H1 (cell line): ENCODE data around the gene DOK7. TPM values are rescaled to one million over a fixed set of nuclear protein-coding genes. Genes with fewer than 3 reads are reported as not detected.

Source experiments
- EGR1 ChIP-seq: IDR thresholded peaks from 2 replicates; pipeline ENCODE4 v1.6.1; 2011; ENCODE audit warnings: low read depth, low read length, borderline replicate concordance
- EP300 ChIP-seq, 2 experiments: IDR thresholded peaks; 1 replicate in 1 of 2; 2 replicates in 1 of 2; pipeline ENCODE4 v1.6.1; 2011 to 2012; ENCODE audit warnings: low read depth in 2 of 2, low read length in 2 of 2, mild to moderate bottlenecking in 2 of 2, borderline replicate concordance in 1 of 2, inconsistent platforms in 1 of 2, moderate library complexity in 1 of 2
- FOSL1 ChIP-seq: IDR thresholded peaks from 2 replicates; pipeline ENCODE4 v1.6.1; 2011; ENCODE audit warnings: mild to moderate bottlenecking, low read depth, low read length, moderate library complexity; ENCODE audit not compliant: insufficient read depth
- MAFK ChIP-seq: IDR thresholded peaks from 2 replicates; pipeline ENCODE4 v1.6.1; 2012; ENCODE audit warnings: low read depth, mild to moderate bottlenecking, improper control_type of control experiment, low read length
- POLR2A ChIP-seq, 2 experiments: IDR thresholded peaks; 1 replicate in 1 of 2; 2 replicates in 1 of 2; pipeline ENCODE4 v1.6.1; 2011; ENCODE audit warnings: low read depth in 2 of 2, low read length in 2 of 2, mild to moderate bottlenecking in 2 of 2; ENCODE audit errors: control extremely low read depth in 1 of 2
- POLR2AphosphoS5 ChIP-seq: IDR thresholded peaks from 2 replicates; pipeline ENCODE4 v1.6.1; 2011; ENCODE audit warnings: low read depth, low read length
- SIX5 ChIP-seq: IDR thresholded peaks from 2 replicates; pipeline ENCODE4 v1.6.1; 2011; ENCODE audit warnings: mild to moderate bottlenecking, low read depth, low read length
- SUZ12 ChIP-seq: fragments of 200-600 bp; sonication (generic); IDR thresholded peaks from 2 replicates; pipeline ENCODE4 v1.6.1; 2012; ENCODE audit warnings: mild to moderate bottlenecking, inconsistent platforms, low read length, moderate library complexity, mixed read lengths
- TAF7 ChIP-seq: optimal IDR thresholded peaks from 2 replicates; pipeline ENCODE3; 2011; ENCODE audit warnings: low read depth, mild to moderate bottlenecking, inconsistent platforms, low read length, moderate library complexity, borderline replicate concordance
- TCF12 ChIP-seq: IDR thresholded peaks from 2 replicates; pipeline ENCODE4 v1.6.1; 2011; ENCODE audit warnings: low read depth, mild to moderate bottlenecking, low read length
- polyA plus RNA-seq, 7 experiments: library from polyadenylated mRNA; depleted of rRNA in 3 of 7; stranded (reverse) in 5 of 7; unstranded in 2 of 7; fragments of >200 nt in 5 of 7; fragments of 200-250 nt in 2 of 7; gene quantifications; 1 replicate in 5 of 7; 2 replicates in 1 of 7; 4 replicates in 1 of 7; pipeline versions ENCODE4 v1.2.1 to v1.2.3, GENCODE V29; 2011 to 2013; ENCODE audit warnings: missing spikeins in 2 of 7, mixed read lengths in 2 of 7
- total RNA-seq: library from RNA; stranded (reverse); fragmentation: NEBNext Ultra II Directional; extraction: Animal tissue kit (Norgen Biotek cat#: 25700); gene quantifications from 2 replicates; pipeline ENCODE4 v1.2.1, GENCODE V29; 2021
- TF ChIP-seq, protein P1 (sequence below): IDR thresholded peaks from 2 replicates; pipeline ENCODE4 v1.6.1; 2011; ENCODE audit warnings: low read depth, mild to moderate bottlenecking, low read length; ENCODE audit not compliant: insufficient read depth
- TF ChIP-seq, protein P2 (sequence below), 3 experiments: IDR thresholded peaks; 1 replicate in 2 of 3; 2 replicates in 1 of 3; pipeline versions ENCODE4 v1.5.1 to v1.6.1; 2011; ENCODE audit warnings: low read length in 3 of 3, mild to moderate bottlenecking in 3 of 3, inconsistent platforms in 2 of 3, low read depth in 1 of 3, moderate library complexity in 1 of 3; ENCODE audit not compliant: insufficient read depth in 1 of 3; ENCODE audit errors: control extremely low read depth in 1 of 3
- TF ChIP-seq, protein P3 (sequence below): IDR thresholded peaks from 2 replicates; pipeline ENCODE4 v1.6.1; 2012; ENCODE audit warnings: inconsistent platforms

Gene DOK7
- total and polyA plus RNA-seq, 2 of the 8 experiments (the other 6 are each of a cell fraction or from before 2014, with no cell fraction given), result 0.32 TPM; not detected in 1

DNA sequence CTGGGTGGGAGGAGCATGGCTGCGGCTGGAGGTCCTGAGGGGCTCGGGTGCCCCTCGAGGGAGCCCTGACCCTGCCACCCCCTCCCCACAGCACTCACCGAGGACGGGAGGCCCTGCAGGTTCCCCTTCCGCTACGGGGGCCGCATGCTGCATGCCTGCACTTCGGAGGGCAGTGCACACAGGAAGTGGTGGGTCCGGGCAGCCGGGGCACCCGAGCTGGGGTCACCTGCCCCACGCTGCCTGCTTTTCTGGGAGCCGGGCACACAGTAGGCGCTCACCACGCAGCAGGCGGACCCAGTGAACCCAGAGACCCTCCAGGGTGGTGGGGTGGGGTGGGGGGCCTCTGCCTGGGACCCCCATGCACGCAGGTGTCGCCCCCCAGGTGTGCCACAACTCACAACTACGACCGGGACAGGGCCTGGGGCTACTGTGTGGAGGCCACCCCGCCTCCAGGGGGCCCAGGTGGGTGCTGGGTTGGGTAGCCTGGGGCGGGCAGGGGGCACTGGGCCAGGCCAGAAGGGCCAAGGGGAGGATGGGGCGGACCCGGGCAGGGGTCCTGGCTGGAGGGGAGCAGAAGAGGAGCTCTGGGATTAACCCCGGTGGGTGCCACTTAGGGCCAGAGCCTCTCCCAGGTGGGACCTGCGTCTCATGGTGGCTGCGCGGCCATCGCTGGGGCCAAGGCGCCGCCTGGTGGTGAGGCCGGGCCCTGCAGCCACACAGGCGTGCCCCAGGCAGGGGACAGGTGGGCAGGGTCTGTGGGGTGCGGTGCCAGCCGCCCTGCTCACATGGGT, 20.0 kb upstream of the DOK7 start (continued):
- TF ChIP-seq, protein P1, sequence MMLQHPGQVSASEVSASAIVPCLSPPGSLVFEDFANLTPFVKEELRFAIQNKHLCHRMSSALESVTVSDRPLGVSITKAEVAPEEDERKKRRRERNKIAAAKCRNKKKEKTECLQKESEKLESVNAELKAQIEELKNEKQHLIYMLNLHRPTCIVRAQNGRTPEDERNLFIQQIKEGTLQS, result 0 out of 2 replicates have a peak, but pooled peaks have one; percentile 30
- TF ChIP-seq FOSL1 (no peak), MAFK (no peak), SUZ12 (no peak), POLR2AphosphoS5 (no peak), EP300 (IDR thresholded peaks at IDR 0.05; ENCODE audit: borderline replicate concordance in 1 of 2, low read depth in 2 of 2, low read length in 2 of 2) (no peak), POLR2A (IDR thresholded peaks at IDR 0.05; ENCODE audit: control extremely low read depth in 1 of 2, low read depth in 2 of 2, low read length in 2 of 2) (no peak), TAF7 (no peak), EGR1 (no peak), SIX5 (no peak), TCF12 (peak; percentile 8; the same call in 1 of the 2 replicates)
- TF ChIP-seq, protein P2, sequence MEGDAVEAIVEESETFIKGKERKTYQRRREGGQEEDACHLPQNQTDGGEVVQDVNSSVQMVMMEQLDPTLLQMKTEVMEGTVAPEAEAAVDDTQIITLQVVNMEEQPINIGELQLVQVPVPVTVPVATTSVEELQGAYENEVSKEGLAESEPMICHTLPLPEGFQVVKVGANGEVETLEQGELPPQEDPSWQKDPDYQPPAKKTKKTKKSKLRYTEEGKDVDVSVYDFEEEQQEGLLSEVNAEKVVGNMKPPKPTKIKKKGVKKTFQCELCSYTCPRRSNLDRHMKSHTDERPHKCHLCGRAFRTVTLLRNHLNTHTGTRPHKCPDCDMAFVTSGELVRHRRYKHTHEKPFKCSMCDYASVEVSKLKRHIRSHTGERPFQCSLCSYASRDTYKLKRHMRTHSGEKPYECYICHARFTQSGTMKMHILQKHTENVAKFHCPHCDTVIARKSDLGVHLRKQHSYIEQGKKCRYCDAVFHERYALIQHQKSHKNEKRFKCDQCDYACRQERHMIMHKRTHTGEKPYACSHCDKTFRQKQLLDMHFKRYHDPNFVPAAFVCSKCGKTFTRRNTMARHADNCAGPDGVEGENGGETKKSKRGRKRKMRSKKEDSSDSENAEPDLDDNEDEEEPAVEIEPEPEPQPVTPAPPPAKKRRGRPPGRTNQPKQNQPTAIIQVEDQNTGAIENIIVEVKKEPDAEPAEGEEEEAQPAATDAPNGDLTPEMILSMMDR (IDR thresholded peaks at IDR 0.05; ENCODE audit: control extremely low read depth in 1 of 3, insufficient read depth in 1 of 3, low read depth in 1 of 3, low read length in 3 of 3), result peak in 2 of 3 experiments; percentile 96 to 97; a peak in 3 of 4 replicates
- TF ChIP-seq, protein P3, sequence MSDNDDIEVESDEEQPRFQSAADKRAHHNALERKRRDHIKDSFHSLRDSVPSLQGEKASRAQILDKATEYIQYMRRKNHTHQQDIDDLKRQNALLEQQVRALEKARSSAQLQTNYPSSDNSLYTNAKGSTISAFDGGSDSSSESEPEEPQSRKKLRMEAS, result peak; percentile 52
